Measurements from ENCODE around the gene BCL2L14. TPM values are rescaled to one million over a fixed set of nuclear protein-coding genes. Genes with fewer than 3 reads are reported as not detected.

Gene BCL2L14
- total and polyA plus RNA-seq, 8 donors = 2.6 to 32.7 (median 16.4) TPM

- Histone ChIP-seq H3K9me3 (no peaks in the 10 kb centered on the region), H3K4me1 (no peaks in the 10 kb centered on the region), H3K27me3 (no peaks in the 10 kb centered on the region), H3K4me3 (no peak overlapping the region), H3K27ac (no peak overlapping the region), H3K36me3 (no peaks in the 10 kb centered on the region)
- WGBS, 5 donors = 54 to 79% (median 67%) methylated on average over 5 of the region's 5 CpGs
- DNase-seq = no peak
- TF ChIP-seq EP300 (IDR thresholded peaks at IDR 0.05) = no peak
- TF ChIP-seq POLR2A (IDR thresholded peaks at IDR 0.05) = no peak
- no peak for TF ChIP-seq POLR2AphosphoS5 (IDR thresholded peaks at IDR 0.05)
- no peak for TF ChIP-seq CTCF (IDR thresholded peaks at IDR 0.05)
- intact Hi-C loops (cut with DNase I; ENCODE audit: low total_unique reads) = no loop called here
Measured at GRCh38 chr12:12054993-12055392, 15.7 kb upstream of the BCL2L14 start.

GRCh38 chr12:12056951-12057350 lies 13.8 kb upstream of the BCL2L14 start:
- intact Hi-C loops (cut with DNase I; ENCODE audit: low total_unique reads) = no loop called here
- TF ChIP-seq POLR2AphosphoS5 (IDR thresholded peaks at IDR 0.05) = no peak
- TF ChIP-seq EP300 (IDR thresholded peaks at IDR 0.05) = no peak
- TF ChIP-seq CTCF (IDR thresholded peaks at IDR 0.05) = no peak
- TF ChIP-seq POLR2A (IDR thresholded peaks at IDR 0.05) = no peak

GRCh38 chr12:12064596-12064995 lies 6.1 kb upstream of the BCL2L14 start:
- H3K9me3 ChIP-seq = no peaks in the 10 kb centered on the region
- H3K27me3 ChIP-seq = no peaks in the 10 kb centered on the region
- H3K36me3 ChIP-seq = no peaks in the 10 kb centered on the region
- no peak for TF ChIP-seq POLR2A (IDR thresholded peaks at IDR 0.05)
- TF ChIP-seq POLR2AphosphoS5 (IDR thresholded peaks at IDR 0.05) = no peak
- TF ChIP-seq EP300 (IDR thresholded peaks at IDR 0.05) = no peak
- no peak for TF ChIP-seq CTCF (IDR thresholded peaks at IDR 0.05)
- intact Hi-C loops (cut with DNase I; ENCODE audit: low total_unique reads) = no loop called here
- no peak for DNase-seq
- H3K4me3 ChIP-seq = no peak overlapping the region
- no peak overlapping the region for H3K27ac ChIP-seq
- H3K4me1 ChIP-seq = no peaks in the 10 kb centered on the region
- 76 to 91% (median 88%) methylated on average over 4 of the region's 4 CpGs for WGBS, 5 donors

More at GRCh38 chr12:12056951-12057350, 13.8 kb upstream of the BCL2L14 start:
- Histone ChIP-seq H3K27ac (no peak overlapping the region), H3K27me3 (no peaks in the 10 kb centered on the region), H3K36me3 (no peaks in the 10 kb centered on the region), H3K9me3 (no peaks in the 10 kb centered on the region), H3K4me1 (no peaks in the 10 kb centered on the region), H3K4me3 (no peak overlapping the region)
- DNase-seq = peak in 1 of 2 donors; percentile 21
- WGBS, 5 donors = 29 to 32% (median 30%) methylated on average over 4 of the region's 4 CpGs

GRCh38 chr12:12068751-12069150 lies 2.0 kb upstream of the BCL2L14 start:
- 90 to 94% (median 90%) methylated on average over 6 of the region's 6 CpGs for WGBS, 5 donors
- H3K4me1 ChIP-seq = peaks cover 0 to 20% (median 5%) of the 10 kb centered on the region in 4 donors

More at GRCh38 chr12:12068751-12069150, 2.0 kb upstream of the BCL2L14 start:
- intact Hi-C loops (cut with DNase I; ENCODE audit: low total_unique reads) = no loop called here
- DNase-seq = no peak
- Histone ChIP-seq H3K27me3 (no peaks in the 10 kb centered on the region), H3K9me3 (no peaks in the 10 kb centered on the region), H3K4me3 (no peak overlapping the region), H3K27ac (no peak overlapping the region), H3K36me3 (no peaks in the 10 kb centered on the region)
- TF ChIP-seq CTCF (IDR thresholded peaks at IDR 0.05) = no peak
- TF ChIP-seq POLR2AphosphoS5 (IDR thresholded peaks at IDR 0.05) = no peak
- TF ChIP-seq EP300 (IDR thresholded peaks at IDR 0.05) = no peak
- no peak for TF ChIP-seq POLR2A (IDR thresholded peaks at IDR 0.05)
